ENCODE results near the gene NMT1. TPM values are rescaled to one million over a fixed set of nuclear protein-coding genes. Genes with fewer than 3 reads are reported as not detected.
"Not testable (repeated sequence)": the region's sequence is repeated elsewhere in the genome, so short reads cannot be mapped to it uniquely, and the experiment has no call there.

NMT1 gene
- total RNA-seq, 2 experiments from 2014 or later, result 179 to 180 TPM

GRCh38 chr17:45123930-45124796 lies 63.0 kb downstream of the NMT1 start:
- ChIA-PET CTCF (interaction anchor here (0.8 to 3.7 kb wide), 3 partner anchors 12 to 102 kb away, joined by 4 to 21 read pairs (median 4); partner anchors contain the start of gene ACBD4), POLR2A (no interaction called here)

GRCh38 chr17:45124797-45125122 lies 63.6 kb downstream of the NMT1 start:
- CTCF ChIA-PET, result interaction anchor here (0.5 to 3.7 kb wide), 3 partner anchors 9 to 1768 kb away, joined by 3 to 21 read pairs (median 8); partner anchors contain the start of gene ACBD4

GRCh38 chr17:45125509-45125908 lies 64.4 kb downstream of the NMT1 start:
- ChIA-PET CTCF (interaction anchor here (0.5 to 3.7 kb wide), 5 partner anchors 8 to 1768 kb away, joined by 3 to 21 read pairs (median 5); partner anchors contain the start of gene ACBD4), POLR2A (no interaction called here)

More at GRCh38 chr17:45124797-45125122, 63.6 kb downstream of the NMT1 start:
- POLR2A ChIA-PET, result not testable (repeated sequence)

- POLR2A ChIA-PET, result no interaction called here
- CTCF ChIA-PET, result interaction anchor here (0.9 kb wide), 1 partner anchor 71 kb away, joined by 3 read pairs; no protein-coding TSS in a partner anchor
Measured at GRCh38 chr17:45127207-45127547, 66.1 kb downstream of the NMT1 start.

- ChIA-PET POLR2A (no interaction called here), CTCF (interaction anchor here (0.9 kb wide), 1 partner anchor 71 kb away, joined by 3 read pairs; no protein-coding TSS in a partner anchor)
Measured at GRCh38 chr17:45127548-45128300, 66.6 kb downstream of the NMT1 start.

GRCh38 chr17:45128331-45128730 lies 67.2 kb downstream of the NMT1 start:
- CTCF ChIA-PET, result interaction anchor here (1.1 kb wide), 1 partner anchor 29 kb away, joined by 3 read pairs; no protein-coding TSS in a partner anchor
- POLR2A ChIA-PET, result no interaction called here

- ChIA-PET POLR2A (no interaction called here), CTCF (interaction anchor here (1.1 to 9.1 kb wide), 3 partner anchors 20 to 69 kb away, joined by 3 to 196 read pairs (median 9); partner anchors contain the start of gene HEXIM1)
Measured at GRCh38 chr17:45128989-45129388, 67.9 kb downstream of the NMT1 start.

- ChIA-PET CTCF (interaction anchor here (1.1 to 9.1 kb wide), 3 partner anchors 19 to 68 kb away, joined by 3 to 196 read pairs (median 9); partner anchors contain the start of gene HEXIM1), POLR2A (interaction anchor here (0.6 kb wide), 1 partner anchor 89 kb away, joined by 8 read pairs; no protein-coding TSS in a partner anchor)
Measured at GRCh38 chr17:45129426-45129939, 68.4 kb downstream of the NMT1 start.

GRCh38 chr17:45129940-45130680 lies 69.0 kb downstream of the NMT1 start:
- ChIA-PET CTCF (interaction anchor here (1.3 to 9.1 kb wide), 3 partner anchors 18 to 68 kb away, joined by 3 to 196 read pairs (median 9); partner anchors contain the start of gene HEXIM1), POLR2A (interaction anchor here (0.6 kb wide), 1 partner anchor 90 kb away, joined by 8 read pairs; no protein-coding TSS in a partner anchor)

- ChIA-PET POLR2A (interaction anchor here (0.5 kb wide), 1 partner anchor 1962 kb away, joined by 6 read pairs; no protein-coding TSS in a partner anchor), CTCF (interaction anchor here (0.6 to 9.1 kb wide), 7 partner anchors 9 to 69 kb away, joined by 3 to 196 read pairs (median 4); partner anchors contain the start of gene HEXIM1)
Measured at GRCh38 chr17:45130681-45131615, 69.8 kb downstream of the NMT1 start.

GRCh38 chr17:45131616-45132319 lies 70.7 kb downstream of the NMT1 start:
- POLR2A ChIA-PET, result interaction anchor here (0.5 kb wide), 1 partner anchor 1961 kb away, joined by 6 read pairs; no protein-coding TSS in a partner anchor
- CTCF ChIA-PET, result interaction anchor here (1.0 to 9.1 kb wide), 5 partner anchors 10 to 88 kb away, joined by 4 to 196 read pairs (median 4); partner anchors contain the start of gene HEXIM1

- CTCF ChIA-PET, result interaction anchor here (1.0 to 9.1 kb wide), 6 partner anchors 16 to 212 kb away, joined by 3 to 196 read pairs (median 4); partner anchors contain the start of gene HEXIM1
- POLR2A ChIA-PET, result no interaction called here
Measured at GRCh38 chr17:45132320-45132571, 71.1 kb downstream of the NMT1 start, which contains the start of gene PLCD3. PLCD3 (minus strand) TSS chr17:45132515; CDS start chr17:45132410, 105 bp downstream.

- POLR2A ChIA-PET, result interaction anchor here (0.7 kb wide), 2 partner anchors 13 to 183 kb away, joined by 7 to 9 read pairs; no protein-coding TSS in a partner anchor
- CTCF ChIA-PET, result interaction anchor here (0.6 to 9.1 kb wide), 10 partner anchors 8 to 251 kb away, joined by 3 to 196 read pairs (median 4); partner anchors contain the start of gene HEXIM1
Measured at GRCh38 chr17:45132572-45133463, 71.7 kb downstream of the NMT1 start.

GRCh38 chr17:45135192-45135977 lies 74.3 kb downstream of the NMT1 start, which contains the start of gene ACBD4:
ACBD4 (plus strand) TSS chr17:45135687; CDS start chr17:45136145, 458 bp downstream.
- CTCF ChIA-PET, result interaction anchor here (0.6 to 9.1 kb wide), 65 partner anchors 11 to 1075 kb away, joined by 3 to 196 read pairs (median 5); partner anchors contain the start of genes ARHGAP27, EFTUD2, FMNL1 and GFAP
- POLR2A ChIA-PET, result interaction anchor here (0.5 to 1.7 kb wide), 8 partner anchors 13 to 788 kb away, joined by 3 to 12 read pairs (median 6); partner anchors contain the start of genes HEXIM1 and HEXIM2
